GM12801 (cell line): Measurements from ENCODE around the gene PLEKHJ1.

Source experiments
- CTCF ChIP-seq: IDR thresholded peaks from one replicate; pipeline ENCODE4 v1.5.1; 2011; ENCODE audit warnings: control low read depth; ENCODE audit not compliant: insufficient read length; ENCODE audit errors: extremely low read depth

Gene PLEKHJ1

GRCh38 chr19:2198317-2198716 lies 37.8 kb downstream of the PLEKHJ1 start:
- TF ChIP-seq CTCF, result no peak

GRCh38 chr19:2197270-2197669 lies 38.9 kb downstream of the PLEKHJ1 start:
- TF ChIP-seq CTCF, result no peak

GRCh38 chr19:2195914-2196313 lies 40.2 kb downstream of the PLEKHJ1 start:
- TF ChIP-seq CTCF, result no peak

- no peak for TF ChIP-seq CTCF
These were observed 40.8 kb downstream of the PLEKHJ1 start for GRCh38 chr19:2195361-2195760.

GRCh38 chr19:2194513-2195078 lies 41.5 kb downstream of the PLEKHJ1 start:
- TF ChIP-seq CTCF, result no peak

- no peak for TF ChIP-seq CTCF
These were observed 42.3 kb downstream of the PLEKHJ1 start for GRCh38 chr19:2193807-2194206.

GRCh38 chr19:2192862-2193261 lies 43.3 kb downstream of the PLEKHJ1 start:
- TF ChIP-seq CTCF, result no peak
